Prostate gland (tissue), 2 donors: ENCODE results near the gene GDF2. TPM values are rescaled to one million over a fixed set of nuclear protein-coding genes. Genes with fewer than 3 reads are reported as not detected.

Experiments
- DNase-seq: peaks from one replicate; pipeline ENCODE4 v3.0.0-alpha.2; 2019; ENCODE audit warnings: low spot score
- H3K27ac ChIP-seq, 2 donors: fragments of 200-600 bp; sonication (generic); 2 replicates each; pipeline ENCODE4 v1.5.1; 2017 to 2019
- H3K27me3 ChIP-seq: fragments of 200-600 bp; sonication (generic); replicated peaks from 2 replicates; pipeline ENCODE4 v1.5.1; 2019; ENCODE audit not compliant: insufficient read depth
- H3K36me3 ChIP-seq, 2 donors: fragments of 200-600 bp; sonication (generic); 1 replicate in 1 of 2; 2 replicates in 1 of 2; pipeline versions ENCODE4 v1.5.1 to v1.8.1; 2017 to 2019
- H3K4me1 ChIP-seq: fragments of 200-600 bp; sonication (generic); replicated peaks from 2 replicates; pipeline ENCODE4 v1.5.1; 2019
- H3K4me3 ChIP-seq, 2 donors: fragments of 200-600 bp; sonication (generic); 2 replicates each; pipeline ENCODE4 v1.5.1; 2017 to 2019
- H3K9me3 ChIP-seq: fragments of 200-600 bp; sonication (generic); 2 replicates; pipeline ENCODE4 v1.5.1; 2017
- POLR2A ChIP-seq: fragments of 450-650 bp; IDR thresholded peaks from one replicate; pipeline ENCODE4 v1.6.1; 2016; ENCODE audit warnings: antibody characterized with exemption, mild to moderate bottlenecking
- POLR2AphosphoS5 ChIP-seq: sonication (generic); formaldehyde crosslinking; IDR thresholded peaks from one replicate; pipeline ENCODE4 v1.6.1; 2017; ENCODE audit warnings: antibody characterized with exemption
- WGBS: methylation state at CpG from one replicate; pipeline ENCODE4 v1.1.5; 2018; 5-methylcytosine and 5-hydroxymethylcytosine counted together
- intact Hi-C: fragments of 100-400 bp; cut with DNase I; formaldehyde crosslinking; loops from one replicate; pipeline ENCODE4 v1.14.2; 2022
- total RNA-seq, 2 donors: library from RNA; depleted of rRNA; stranded (reverse); fragments of >200 nt; gene quantifications; one replicate each; pipeline ENCODE4 v1.1.0, GENCODE V29; 2016
- TF ChIP-seq, protein P1 (sequence below), 4 experiments: fragments of 200-600 bp in 2 of 4; fragments of 450-650 bp in 2 of 4; sonication (generic) in 2 of 4; IDR thresholded peaks; 1 replicate in 3 of 4; 2 replicates in 1 of 4; pipeline ENCODE4 v1.5.1; 2016 to 2019; ENCODE audit warnings: antibody characterized with exemption in 4 of 4, mild to moderate bottlenecking in 2 of 4, moderate library complexity in 2 of 4

GDF2 gene
- total RNA-seq, 2 donors from 2014 or later = not detected

DNA sequence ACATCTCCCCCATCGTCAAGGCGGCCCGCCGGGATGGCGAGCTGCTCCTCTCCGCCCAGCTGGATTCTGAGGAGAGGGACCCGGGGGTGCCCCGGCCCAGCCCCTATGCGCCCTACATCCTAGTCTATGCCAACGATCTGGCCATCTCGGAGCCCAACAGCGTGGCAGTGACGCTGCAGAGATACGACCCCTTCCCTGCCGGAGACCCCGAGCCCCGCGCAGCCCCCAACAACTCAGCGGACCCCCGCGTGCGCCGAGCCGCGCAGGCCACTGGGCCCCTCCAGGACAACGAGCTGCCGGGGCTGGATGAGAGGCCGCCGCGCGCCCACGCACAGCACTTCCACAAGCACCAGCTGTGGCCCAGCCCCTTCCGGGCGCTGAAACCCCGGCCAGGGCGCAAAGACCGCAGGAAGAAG, 12.2 kb upstream of the GDF2 start:
- TF ChIP-seq POLR2A (no peak), POLR2AphosphoS5 (no peak)
- TF ChIP-seq, protein P1, sequence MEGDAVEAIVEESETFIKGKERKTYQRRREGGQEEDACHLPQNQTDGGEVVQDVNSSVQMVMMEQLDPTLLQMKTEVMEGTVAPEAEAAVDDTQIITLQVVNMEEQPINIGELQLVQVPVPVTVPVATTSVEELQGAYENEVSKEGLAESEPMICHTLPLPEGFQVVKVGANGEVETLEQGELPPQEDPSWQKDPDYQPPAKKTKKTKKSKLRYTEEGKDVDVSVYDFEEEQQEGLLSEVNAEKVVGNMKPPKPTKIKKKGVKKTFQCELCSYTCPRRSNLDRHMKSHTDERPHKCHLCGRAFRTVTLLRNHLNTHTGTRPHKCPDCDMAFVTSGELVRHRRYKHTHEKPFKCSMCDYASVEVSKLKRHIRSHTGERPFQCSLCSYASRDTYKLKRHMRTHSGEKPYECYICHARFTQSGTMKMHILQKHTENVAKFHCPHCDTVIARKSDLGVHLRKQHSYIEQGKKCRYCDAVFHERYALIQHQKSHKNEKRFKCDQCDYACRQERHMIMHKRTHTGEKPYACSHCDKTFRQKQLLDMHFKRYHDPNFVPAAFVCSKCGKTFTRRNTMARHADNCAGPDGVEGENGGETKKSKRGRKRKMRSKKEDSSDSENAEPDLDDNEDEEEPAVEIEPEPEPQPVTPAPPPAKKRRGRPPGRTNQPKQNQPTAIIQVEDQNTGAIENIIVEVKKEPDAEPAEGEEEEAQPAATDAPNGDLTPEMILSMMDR (IDR thresholded peaks at IDR 0.05) = no peak
- intact Hi-C loops = loop anchor here (5.0 kb wide), 2 partner anchors 263 to 288 kb away; no protein-coding TSS in a partner anchor

GRCh38 chr10:47311193-47311931, 10.9 kb upstream of the GDF2 start:
- intact Hi-C loops = loop anchor here (5.0 kb wide), 2 partner anchors 264 to 289 kb away; no protein-coding TSS in a partner anchor
- DNase-seq = no peak

More for the DNA sequence above, 12.2 kb upstream of the GDF2 start:
- no peak overlapping the region for H3K27ac ChIP-seq
- H3K9me3 ChIP-seq = no peaks in the 10 kb centered on the region
- no peak for DNase-seq
- no peaks in the 10 kb centered on the region for H3K4me1 ChIP-seq
- H3K27me3 ChIP-seq = no peaks in the 10 kb centered on the region
- H3K36me3 ChIP-seq = no peaks in the 10 kb centered on the region
- WGBS = 95% methylated on average over 35 of the region's 37 CpGs
- H3K4me3 ChIP-seq = no peak overlapping the region

GRCh38 chr10:47311932-47312662, 10.2 kb upstream of the GDF2 start:
- 20% methylated on average over 19 of the region's 20 CpGs for WGBS
- intact Hi-C loops = loop anchor here (5.0 kb wide), 2 partner anchors 265 to 290 kb away; no protein-coding TSS in a partner anchor
- no peak overlapping the region for H3K27ac ChIP-seq
- no peaks in the 10 kb centered on the region for H3K36me3 ChIP-seq
- TF ChIP-seq, protein P1 (IDR thresholded peaks at IDR 0.05) = peak; percentile 65 to 90 (median 78)
- TF ChIP-seq POLR2AphosphoS5 = no peak
- H3K27me3 ChIP-seq = no peaks in the 10 kb centered on the region
- H3K9me3 ChIP-seq = no peaks in the 10 kb centered on the region
- H3K4me1 ChIP-seq = no peaks in the 10 kb centered on the region
- peak; percentile 76 for DNase-seq
- no peak overlapping the region for H3K4me3 ChIP-seq

More at GRCh38 chr10:47311193-47311931, 10.9 kb upstream of the GDF2 start:
- 46% methylated on average over 10 of the region's 10 CpGs for whole genome bisulfite sequencing
- H3K27ac ChIP-seq = no peak overlapping the region
- H3K36me3 ChIP-seq = no peaks in the 10 kb centered on the region
- H3K4me1 ChIP-seq = no peaks in the 10 kb centered on the region
- H3K4me3 ChIP-seq = no peak overlapping the region
- TF ChIP-seq POLR2AphosphoS5 (no peak), POLR2A (no peak)
- TF ChIP-seq, protein P1 (IDR thresholded peaks at IDR 0.05) = no peak
- no peaks in the 10 kb centered on the region for H3K9me3 ChIP-seq
- no peaks in the 10 kb centered on the region for H3K27me3 ChIP-seq

DNA sequence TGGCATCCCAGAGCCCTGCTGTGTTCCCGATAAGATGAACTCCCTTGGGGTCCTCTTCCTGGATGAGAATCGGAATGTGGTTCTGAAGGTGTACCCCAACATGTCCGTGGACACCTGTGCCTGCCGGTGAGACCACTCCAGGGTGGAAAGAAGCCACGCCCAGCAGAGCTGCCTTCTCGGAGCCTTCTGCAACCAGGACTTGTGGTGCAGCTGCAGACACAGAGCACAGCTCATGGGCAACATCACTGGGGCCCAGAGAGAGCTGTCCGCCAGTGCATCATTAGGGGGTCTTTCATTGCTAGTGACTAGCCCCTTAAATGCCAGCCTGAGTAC, 9.6 kb upstream of the GDF2 start:
- DNase-seq = no peak
- TF ChIP-seq, protein P1 (IDR thresholded peaks at IDR 0.05) = no peak
- TF ChIP-seq POLR2AphosphoS5 (no peak), POLR2A (no peak)
- WGBS = 86% methylated on average over 7 of the region's 7 CpGs

More for the DNA sequence above, 9.6 kb upstream of the GDF2 start:
- Histone ChIP-seq H3K4me1 (no peaks in the 10 kb centered on the region), H3K9me3 (no peaks in the 10 kb centered on the region), H3K4me3 (no peak overlapping the region), H3K27ac (no peak overlapping the region), H3K27me3 (no peaks in the 10 kb centered on the region), H3K36me3 (no peaks in the 10 kb centered on the region)
- intact Hi-C loops = loop anchor here (5.0 kb wide), 2 partner anchors 265 to 290 kb away; no protein-coding TSS in a partner anchor
